Adrenal gland (tissue), 5 donors: Measurements from ENCODE around the gene SNAP47.

Experiments
- CTCF ChIP-seq, 6 experiments: fragments of 450-650 bp in 4 of 6; fragments of 200-600 bp in 2 of 6; sonication (generic) in 1 of 6; IDR thresholded peaks; 1 replicate in 5 of 6; 2 replicates in 1 of 6; pipeline versions ENCODE4 v1.5.1 to v1.8.0; 2016 to 2021; ENCODE audit warnings: antibody characterized with exemption in 6 of 6, mild to moderate bottlenecking in 2 of 6, moderate library complexity in 1 of 6
- POLR2A ChIP-seq, 2 donors: fragments of 450-650 bp; IDR thresholded peaks; one replicate each; pipeline ENCODE4 v1.6.1; 2017; ENCODE audit warnings: antibody characterized with exemption in 2 of 2, mild to moderate bottlenecking in 2 of 2, moderate library complexity in 1 of 2
- donor health status: DM: no; HTN: no; CAD: no.

- TF ChIP-seq CTCF (IDR thresholded peaks at IDR 0.05) (no peak), POLR2A (IDR thresholded peaks at IDR 0.05) (no peak)
These were observed 50.8 kb downstream of the SNAP47 start for GRCh38 chr1:227785805-227786671.
